Heart left ventricle (tissue), 13 donors: ENCODE results near the gene AGTRAP.

ENCODE experiments used
- CTCF ChIP-seq, 12 donors: fragments of 200-600 bp; sonication (generic) in 4 of 12; IDR thresholded peaks; one replicate each; pipeline versions ENCODE4 v1.5.0 to v1.8.0; 2018 to 2022; ENCODE audit warnings: antibody characterized with exemption in 12 of 12, mild to moderate bottlenecking in 5 of 12
- POLR2A ChIP-seq, 2 donors: fragments of 450-650 bp; IDR thresholded peaks; one replicate each; pipeline ENCODE4 v1.6.1; 2017; ENCODE audit warnings: antibody characterized with exemption in 2 of 2, mild to moderate bottlenecking in 2 of 2, moderate library complexity in 2 of 2
- donor health status: ischemic (EF 13 %, LVEDD 7.1; RV severe dilation, severe dysfunction).
- donor health status: DM: no; HTN: yes; CAD: no.
- donor health status: DM: no; HTN: no; CAD: no.
- donor health status: ischemic (EF 25% LVEDD 6.9; RV normal size, moderate dysfunction).
- donor health status: ischemic (EF 25% LVEDD 5.7; RV mildly dilated, moderate dysfunction).
- donor health status: ischemic (EF 35%, LVEDD 5.7; RV mildly dilated, moderate dysfunction).
- donor health status: nonischemic (EF 11% LVEDD 7.7; RV severe dilation, severe dysfunction).
- donor health status: DM: yes; HTN: yes; CAD: no.
- donor health status: PGD.
- donor health status: ischemic (EF 29% LVEDD 5.4; RV normal size, mild dysfunction).
- donor health status: nonischemic (EF 23%, LVEDD 6.1; RV moderate dilation, normal function).

DNA sequence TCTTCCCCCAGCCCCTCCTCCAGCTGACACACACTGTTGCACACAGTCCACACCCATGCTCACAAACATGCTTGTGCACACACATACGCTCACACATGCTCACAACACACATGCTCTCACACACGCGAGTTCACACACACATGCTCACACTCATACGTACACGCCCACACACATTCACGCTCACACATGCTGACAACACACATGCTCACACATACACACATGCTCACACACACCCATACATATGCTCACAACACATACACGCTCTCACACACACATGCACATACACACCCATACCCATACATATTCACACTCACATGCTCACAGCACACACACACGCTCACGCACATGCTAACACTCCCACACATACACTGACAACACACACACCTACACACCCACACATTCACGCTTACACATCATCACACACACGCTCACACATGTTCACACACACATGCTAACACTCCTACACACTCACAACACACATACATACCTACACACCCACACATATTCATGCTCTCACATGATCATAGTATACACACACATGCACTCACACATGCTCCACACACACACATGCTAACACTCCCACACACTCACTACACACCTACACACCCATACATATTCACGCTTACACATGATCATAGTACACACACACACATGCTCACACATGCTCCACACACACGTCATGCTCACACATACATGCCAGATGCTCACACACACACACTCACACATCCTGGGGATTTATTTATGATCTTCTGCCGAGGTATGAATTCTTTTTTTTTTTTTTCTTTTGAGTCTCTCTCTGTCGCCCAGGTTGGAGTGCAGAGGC is 33.7 kb upstream of the AGTRAP start:
- TF ChIP-seq CTCF (IDR thresholded peaks at IDR 0.05) (no peak), POLR2A (IDR thresholded peaks at IDR 0.05) (no peak)
